GM10248 (cell line): ENCODE results near the gene ST3GAL2.

Experiments
- CTCF ChIA-PET: fragments of 300-600 bp; sonication (Branson Sonifier 250); formaldehyde crosslinking; extraction: SDS; loops from one replicate; lab custom pipeline; 2021; ENCODE audit warnings: antibody characterized with exemption; lab: Yijun Ruan, JAX
- POLR2A ChIA-PET: fragments of 350-650 bp; sonication (Branson Sonifier 250); formaldehyde crosslinking; extraction: SDS; loops from one replicate; lab custom pipeline; 2020; ENCODE audit warnings: antibody characterized with exemption; lab: Yijun Ruan, JAX
- DNase-seq: peaks from one replicate; pipeline ENCODE4 v3.0.0; 2012; ENCODE audit errors: extremely low spot score
- CTCF ChIP-seq: IDR thresholded peaks from 2 replicates; pipeline ENCODE4 v1.5.1; 2012; ENCODE audit warnings: mild to moderate bottlenecking, low read depth; ENCODE audit errors: extremely low read depth, missing control alignments, control extremely low read depth

Gene ST3GAL2

DNA sequence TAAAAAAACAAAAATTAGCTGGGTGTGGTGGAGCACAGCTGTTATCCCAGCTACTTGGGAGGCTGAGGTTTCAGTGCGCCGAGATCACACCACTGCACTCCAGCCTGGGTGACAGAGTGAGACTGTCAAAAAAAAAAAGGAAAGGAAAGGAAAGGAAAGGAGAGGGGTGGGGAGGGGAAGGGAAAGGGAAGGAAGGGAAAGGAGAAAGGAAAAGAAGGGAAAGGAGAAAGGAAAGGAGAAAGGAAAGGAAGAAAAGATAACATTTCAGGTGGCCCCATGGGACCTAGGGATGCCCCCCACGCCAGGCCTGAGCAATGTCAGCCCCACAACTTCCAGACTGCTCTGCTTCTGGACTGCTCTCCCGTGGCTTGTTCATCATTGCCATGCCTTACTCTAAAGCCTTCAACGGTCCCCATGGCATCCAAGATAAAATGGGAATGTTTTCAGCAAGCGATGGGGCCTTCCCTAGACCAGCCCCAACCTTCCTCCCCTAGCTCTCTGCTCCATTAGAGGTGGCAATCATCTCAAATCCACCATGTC, 55.4 kb downstream of the ST3GAL2 start:
- ChIA-PET CTCF (interaction anchor here (4.0 kb wide), 1 partner anchor 11 kb away, joined by 13 read pairs; no protein-coding TSS in a partner anchor), POLR2A (interaction anchor here (0.5 kb wide), 1 partner anchor 96 kb away, joined by 4 read pairs; no protein-coding TSS in a partner anchor)
- TF ChIP-seq CTCF = no peak
- no peak for DNase-seq

- ChIA-PET POLR2A (interaction anchor here (0.6 to 1.6 kb wide), 9 partner anchors 10 to 360 kb away, joined by 3 to 11 read pairs (median 3); partner anchors contain the start of gene DDX19A), CTCF (interaction anchor here (0.8 to 4.3 kb wide), 10 partner anchors 9 to 143 kb away, joined by 3 to 24 read pairs (median 7); partner anchors contain the start of genes AARS1 and FCSK)
- no peak for DNase-seq
- TF ChIP-seq CTCF = no peak
Observed at GRCh38 chr16:70381604-70382342, 57.1 kb downstream of the ST3GAL2 start.

GRCh38 chr16:70380919-70381603, 57.8 kb downstream of the ST3GAL2 start:
- TF ChIP-seq CTCF = peak; percentile 33
- POLR2A ChIA-PET = interaction anchor here (0.5 to 1.6 kb wide), 12 partner anchors 10 to 361 kb away, joined by 3 to 11 read pairs (median 4); partner anchors contain the start of gene DDX19A
- peak; percentile 96 for DNase-seq
- CTCF ChIA-PET = interaction anchor here (0.8 to 4.3 kb wide), 17 partner anchors 9 to 270 kb away, joined by 3 to 24 read pairs (median 4); partner anchors contain the start of genes AARS1 and FCSK

GRCh38 chr16:70380248-70380918, 58.5 kb downstream of the ST3GAL2 start:
- ChIA-PET POLR2A (interaction anchor here (0.5 to 1.6 kb wide), 13 partner anchors 12 to 144 kb away, joined by 3 to 11 read pairs (median 4); partner anchors contain the start of genes COG4 and DDX19A), CTCF (interaction anchor here (0.7 to 4.3 kb wide), 18 partner anchors 8 to 270 kb away, joined by 3 to 24 read pairs (median 4); partner anchors contain the start of gene FCSK)
- TF ChIP-seq CTCF = no peak
- peak; percentile 44 for DNase-seq

- CTCF ChIA-PET = interaction anchor here (0.9 to 4.3 kb wide), 5 partner anchors 12 to 140 kb away, joined by 3 to 24 read pairs (median 3); no protein-coding TSS in a partner anchor
- POLR2A ChIA-PET = interaction anchor here (1.5 kb wide), 1 partner anchor 74 kb away, joined by 3 read pairs; no protein-coding TSS in a partner anchor
- no peak for TF ChIP-seq CTCF
- no peak for DNase-seq
Observed at GRCh38 chr16:70378869-70379493, 59.9 kb downstream of the ST3GAL2 start.
